ENCODE data around the gene TTN. TPM values are rescaled to one million over a fixed set of nuclear protein-coding genes. Genes with fewer than 3 reads are reported as not detected.

Gene TTN
- polyA plus RNA-seq, 3 donors: under 0.01 to 0.12 (median 0.08) TPM

GRCh38 chr2:178827111-178827510 lies 19.9 kb upstream of the TTN start:
- no peak overlapping the region for H3K4me2 ChIP-seq (replicated peaks; ENCODE audit: extremely low read depth, low read length, poor library complexity, severe bottlenecking)
- Mint-ChIP-seq H3K4me3 (no peak overlapping the region), H3K27ac (no peak overlapping the region), H3K36me3 (no peaks in the 10 kb centered on the region), H3K9me3 (peaks cover 0 to 2% (median 0%) of the 10 kb centered on the region in 7 donors), H3K4me1 (no peaks in the 10 kb centered on the region), H3K27me3 (ENCODE audit: low read depth in 3 of 3) (peaks cover 0 to 6% (median 2%) of the 10 kb centered on the region in 3 donors)
- H3K36me3 ChIP-seq (replicated peaks in 1 of 2; ENCODE audit: control insufficient read depth in 1 of 2, insufficient read depth in 2 of 2, low read length in 2 of 2): no peaks in the 10 kb centered on the region
- no peak overlapping the region for H3K4me3 ChIP-seq (replicated peaks in 1 of 3; ENCODE audit: low read depth in 2 of 3, low read length in 3 of 3)
- intact Hi-C loops (cut with micrococcal nuclease): no loop called here
- H3K9ac ChIP-seq (ENCODE audit: insufficient read depth, low read length, poor library complexity, severe bottlenecking): no peak overlapping the region
- no peak for TF ChIP-seq CTCF (IDR thresholded peaks at IDR 0.05)
- H3K4me1 ChIP-seq (ENCODE audit: control insufficient read depth in 1 of 2, insufficient read depth in 2 of 2, low read length in 2 of 2): no peaks in the 10 kb centered on the region
- no peaks in the 10 kb centered on the region for H3K27me3 ChIP-seq (ENCODE audit: control insufficient read depth in 2 of 2, insufficient read depth in 2 of 2, low read length in 2 of 2)
- no peaks in the 10 kb centered on the region for H3K9me3 ChIP-seq (replicated peaks in 1 of 2; ENCODE audit: control insufficient read depth in 1 of 2, insufficient read depth in 1 of 2, low read length in 2 of 2)
- DNase-seq: no peak
- H4K20me1 ChIP-seq (ENCODE audit: insufficient read depth, low read length): no peaks in the 10 kb centered on the region
- no peak overlapping the region for H3K27ac ChIP-seq (ENCODE audit: low read depth in 1 of 2, low read length in 2 of 2)
- no peak overlapping the region for H2AFZ ChIP-seq (ENCODE audit: insufficient read depth, low read depth, low read length, poor library complexity, severe bottlenecking)
- no CpG with 5 or more reads among the region's 1 CpG for WGBS (ENCODE audit: insufficient coverage)
- H3K79me2 ChIP-seq (ENCODE audit: insufficient read depth, low read length): no peaks in the 10 kb centered on the region

GRCh38 chr2:178825183-178825582 lies 18.0 kb upstream of the TTN start:
- H3K79me2 ChIP-seq (ENCODE audit: insufficient read depth, low read length): no peaks in the 10 kb centered on the region
- no peak overlapping the region for H3K27ac ChIP-seq (ENCODE audit: low read depth in 1 of 2, low read length in 2 of 2)
- H3K4me2 ChIP-seq (replicated peaks; ENCODE audit: extremely low read depth, low read length, poor library complexity, severe bottlenecking): no peak overlapping the region
- H3K36me3 ChIP-seq (replicated peaks in 1 of 2; ENCODE audit: control insufficient read depth in 1 of 2, insufficient read depth in 2 of 2, low read length in 2 of 2): no peaks in the 10 kb centered on the region
- H3K27ac Mint-ChIP-seq: no peak overlapping the region
- H3K4me1 ChIP-seq (ENCODE audit: control insufficient read depth in 1 of 2, insufficient read depth in 2 of 2, low read length in 2 of 2): no peaks in the 10 kb centered on the region
- no peak overlapping the region for H3K9ac ChIP-seq (ENCODE audit: insufficient read depth, low read length, poor library complexity, severe bottlenecking)
- TF ChIP-seq CTCF (IDR thresholded peaks at IDR 0.05): no peak
- no peak overlapping the region for H2AFZ ChIP-seq (ENCODE audit: insufficient read depth, low read depth, low read length, poor library complexity, severe bottlenecking)
- H3K4me3 Mint-ChIP-seq: no peak overlapping the region
- H3K4me1 Mint-ChIP-seq: peaks cover under 1% of the 10 kb centered on the region
- H3K4me3 ChIP-seq (replicated peaks in 1 of 3; ENCODE audit: low read depth in 2 of 3, low read length in 3 of 3): no peak overlapping the region
- no peaks in the 10 kb centered on the region for H4K20me1 ChIP-seq (ENCODE audit: insufficient read depth, low read length)
- peaks cover 0 to 6% (median 2%) of the 10 kb centered on the region in 3 donors for H3K27me3 Mint-ChIP-seq (ENCODE audit: low read depth in 3 of 3)
- H3K9me3 ChIP-seq (replicated peaks in 1 of 2; ENCODE audit: control insufficient read depth in 1 of 2, insufficient read depth in 1 of 2, low read length in 2 of 2): no peaks in the 10 kb centered on the region
- DNase-seq: no peak
- H3K9me3 Mint-ChIP-seq: peaks cover 0 to 2% (median 0%) of the 10 kb centered on the region in 7 donors
- no CpG with 5 or more reads among the region's 1 CpG for WGBS (ENCODE audit: insufficient coverage)
- H3K36me3 Mint-ChIP-seq: no peaks in the 10 kb centered on the region
- intact Hi-C loops (cut with micrococcal nuclease): no loop called here
- H3K27me3 ChIP-seq (ENCODE audit: control insufficient read depth in 2 of 2, insufficient read depth in 2 of 2, low read length in 2 of 2): no peaks in the 10 kb centered on the region

All from CD14-positive monocyte (primary cell).